Fibroblast of lung (primary cell): ENCODE data around the gene SURF1. TPM values are rescaled to one million over a fixed set of nuclear protein-coding genes. Genes with fewer than 3 reads are reported as not detected.
A peak's percentile ranks its signal among the peaks of the same experiment; 100 is the strongest.

Experiments
- DNase-seq, 2 donors: peaks; one replicate each; pipeline versions ENCODE4 v3.0.0 to v3.0.0-alpha.2; 2010; ENCODE audit warnings: low read depth in 2 of 2
- H2AFZ ChIP-seq: 2 replicates; pipeline ENCODE4 v1.5.1; 2012; ENCODE audit warnings: low read length, control low read depth, inconsistent platforms
- H3K27ac ChIP-seq: 2 replicates; pipeline ENCODE4 v1.5.1; 2011; ENCODE audit warnings: low read length, control low read depth; ENCODE audit not compliant: insufficient read depth
- H3K27me3 ChIP-seq: 2 replicates; pipeline ENCODE4 v1.5.1; 2011; ENCODE audit warnings: mild to moderate bottlenecking, low read length; ENCODE audit not compliant: control insufficient read depth, insufficient read depth
- H3K36me3 ChIP-seq: 2 replicates; pipeline ENCODE4 v1.5.1; 2011; ENCODE audit warnings: low read length; ENCODE audit not compliant: control insufficient read depth, insufficient read depth
- H3K4me1 ChIP-seq: 2 replicates; pipeline ENCODE4 v1.5.1; 2011; ENCODE audit warnings: low read length; ENCODE audit not compliant: control insufficient read depth, insufficient read depth; ENCODE audit errors: extremely low read depth
- H3K4me2 ChIP-seq: 2 replicates; pipeline ENCODE4 v1.5.1; 2011; ENCODE audit warnings: low read length, control low read depth; ENCODE audit not compliant: insufficient read depth; ENCODE audit errors: extremely low read depth
- H3K4me3 ChIP-seq, 4 experiments: fragments of 200-600 bp in 1 of 4; sonication (generic) in 1 of 4; replicated peaks in 1 of 4; 2 replicates each; pipeline ENCODE4 v1.5.1; 2011 to 2016; ENCODE audit warnings: low read length in 4 of 4, low read depth in 3 of 4, mild to moderate bottlenecking in 3 of 4, control low read depth in 2 of 4, inconsistent platforms in 1 of 4, mixed read lengths in 1 of 4; ENCODE audit not compliant: insufficient read depth in 1 of 4; ENCODE audit errors: control extremely low read depth in 1 of 4
- H3K79me2 ChIP-seq: 2 replicates; pipeline ENCODE4 v1.5.1; 2012; ENCODE audit warnings: mild to moderate bottlenecking, low read length, inconsistent platforms; ENCODE audit not compliant: control insufficient read depth, insufficient read depth
- H3K9ac ChIP-seq: 2 replicates; pipeline ENCODE4 v1.5.1; 2011; ENCODE audit warnings: mild to moderate bottlenecking, low read length, control low read depth; ENCODE audit not compliant: insufficient read depth
- H3K9me3 ChIP-seq: 2 replicates; pipeline ENCODE4 v1.5.1; 2012; ENCODE audit warnings: low read depth, low read length; ENCODE audit not compliant: control insufficient read depth, insufficient read depth
- H4K20me1 ChIP-seq: 2 replicates; pipeline ENCODE4 v1.5.1; 2011; ENCODE audit warnings: low read length; ENCODE audit not compliant: control insufficient read depth, insufficient read depth; ENCODE audit errors: extremely low read depth
- EZH2 ChIP-seq: IDR thresholded peaks from 2 replicates; pipeline ENCODE4 v1.5.1; 2012; ENCODE audit warnings: low read length, control low read depth, mild to moderate bottlenecking; ENCODE audit errors: missing control alignments
- polyA plus RNA-seq, 2 donors: library from polyadenylated mRNA; depleted of rRNA in 1 of 2; stranded (reverse) in 1 of 2; unstranded in 1 of 2; fragments of >200 nt; gene quantifications; 2 replicates each; pipeline ENCODE4 v1.2.1, GENCODE V29; 2011 to 2012; ENCODE audit warnings: missing spikeins in 1 of 2
- total RNA-seq: library from RNA; depleted of rRNA; stranded (reverse); fragments of >200 nt; gene quantifications from 2 replicates; pipeline ENCODE4 v1.2.1, GENCODE V29; 2014
- TF ChIP-seq, protein P1 (sequence below), 2 donors: IDR thresholded peaks in 1 of 2; conservative IDR thresholded peaks in 1 of 2; 1 replicate in 1 of 2; 2 replicates in 1 of 2; pipeline ENCODE4 v1.5.1; 2011 to 2012; ENCODE audit warnings: low read length in 2 of 2, control low read depth in 1 of 2, inconsistent platforms in 1 of 2, low read depth in 1 of 2, mild to moderate bottlenecking in 1 of 2

Gene SURF1
- total and polyA plus RNA-seq, 2 donors (not counting 1 experiment from before 2014, with no cell fraction given), result 27.9 to 31.7 TPM

DNA sequence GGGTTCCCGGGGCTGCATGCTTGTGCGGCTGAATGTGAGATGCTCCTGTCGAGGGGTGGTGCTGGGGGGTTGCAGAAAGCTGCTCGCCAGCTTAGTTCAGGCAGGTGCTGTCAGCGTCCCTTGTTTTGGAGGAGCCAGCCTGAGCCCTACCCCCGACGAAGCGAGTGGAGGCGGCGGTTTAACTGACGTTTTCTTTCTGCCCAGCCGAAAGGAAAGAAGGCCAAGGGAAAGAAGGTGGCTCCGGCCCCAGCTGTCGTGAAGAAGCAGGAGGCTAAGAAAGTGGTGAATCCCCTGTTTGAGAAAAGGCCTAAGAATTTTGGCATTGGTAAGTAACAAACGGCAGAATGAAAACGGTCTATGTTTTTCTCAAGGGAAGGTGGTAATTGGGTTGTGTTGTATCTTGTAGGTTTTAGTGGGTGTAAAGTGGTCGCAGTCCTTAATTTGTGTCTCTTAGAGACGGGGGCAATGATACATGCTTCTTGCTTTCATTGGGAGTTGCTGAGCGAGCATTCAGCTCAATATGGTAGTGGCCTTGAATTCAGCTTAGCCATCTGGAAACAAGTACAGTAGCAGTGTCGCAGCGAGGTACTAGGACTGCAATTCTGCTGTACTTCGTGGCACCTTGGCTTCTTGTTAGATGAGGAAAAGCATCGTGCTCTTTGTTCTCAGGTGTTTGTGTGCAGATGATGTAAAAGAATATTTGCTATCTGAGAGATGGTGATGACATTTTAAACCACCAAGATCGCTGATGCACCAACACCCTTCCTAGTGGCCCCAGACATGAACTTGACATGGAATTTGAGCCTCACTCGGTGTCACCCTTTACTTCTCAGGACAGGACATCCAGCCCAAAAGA lies 7.3 kb downstream of the SURF1 start:
- Histone ChIP-seq H3K36me3 (peaks cover 30% of the 10 kb centered on the region), H3K9ac (peak overlapping the region; percentile 97), H3K4me3 (peak overlapping the region; percentile 81 to 95 (median 92)), H3K9me3 (no peaks in the 10 kb centered on the region), H3K4me2 (peak overlapping the region; percentile 100), H3K27ac (peak overlapping the region; percentile 92), H3K4me1 (peaks cover 11% of the 10 kb centered on the region), H4K20me1 (no peaks in the 10 kb centered on the region), H3K27me3 (no peaks in the 10 kb centered on the region), H3K79me2 (peaks cover 43% of the 10 kb centered on the region), H2AFZ (no peak overlapping the region)
- no peak for DNase-seq
- TF ChIP-seq EZH2, result no peak
- TF ChIP-seq, protein P1, sequence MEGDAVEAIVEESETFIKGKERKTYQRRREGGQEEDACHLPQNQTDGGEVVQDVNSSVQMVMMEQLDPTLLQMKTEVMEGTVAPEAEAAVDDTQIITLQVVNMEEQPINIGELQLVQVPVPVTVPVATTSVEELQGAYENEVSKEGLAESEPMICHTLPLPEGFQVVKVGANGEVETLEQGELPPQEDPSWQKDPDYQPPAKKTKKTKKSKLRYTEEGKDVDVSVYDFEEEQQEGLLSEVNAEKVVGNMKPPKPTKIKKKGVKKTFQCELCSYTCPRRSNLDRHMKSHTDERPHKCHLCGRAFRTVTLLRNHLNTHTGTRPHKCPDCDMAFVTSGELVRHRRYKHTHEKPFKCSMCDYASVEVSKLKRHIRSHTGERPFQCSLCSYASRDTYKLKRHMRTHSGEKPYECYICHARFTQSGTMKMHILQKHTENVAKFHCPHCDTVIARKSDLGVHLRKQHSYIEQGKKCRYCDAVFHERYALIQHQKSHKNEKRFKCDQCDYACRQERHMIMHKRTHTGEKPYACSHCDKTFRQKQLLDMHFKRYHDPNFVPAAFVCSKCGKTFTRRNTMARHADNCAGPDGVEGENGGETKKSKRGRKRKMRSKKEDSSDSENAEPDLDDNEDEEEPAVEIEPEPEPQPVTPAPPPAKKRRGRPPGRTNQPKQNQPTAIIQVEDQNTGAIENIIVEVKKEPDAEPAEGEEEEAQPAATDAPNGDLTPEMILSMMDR (conservative IDR thresholded peaks at IDR 0.05 in 1 of 2, IDR thresholded peaks at IDR 0.05 in 1 of 2; ENCODE audit: low read depth in 1 of 2, low read length in 2 of 2), result no peak

DNA sequence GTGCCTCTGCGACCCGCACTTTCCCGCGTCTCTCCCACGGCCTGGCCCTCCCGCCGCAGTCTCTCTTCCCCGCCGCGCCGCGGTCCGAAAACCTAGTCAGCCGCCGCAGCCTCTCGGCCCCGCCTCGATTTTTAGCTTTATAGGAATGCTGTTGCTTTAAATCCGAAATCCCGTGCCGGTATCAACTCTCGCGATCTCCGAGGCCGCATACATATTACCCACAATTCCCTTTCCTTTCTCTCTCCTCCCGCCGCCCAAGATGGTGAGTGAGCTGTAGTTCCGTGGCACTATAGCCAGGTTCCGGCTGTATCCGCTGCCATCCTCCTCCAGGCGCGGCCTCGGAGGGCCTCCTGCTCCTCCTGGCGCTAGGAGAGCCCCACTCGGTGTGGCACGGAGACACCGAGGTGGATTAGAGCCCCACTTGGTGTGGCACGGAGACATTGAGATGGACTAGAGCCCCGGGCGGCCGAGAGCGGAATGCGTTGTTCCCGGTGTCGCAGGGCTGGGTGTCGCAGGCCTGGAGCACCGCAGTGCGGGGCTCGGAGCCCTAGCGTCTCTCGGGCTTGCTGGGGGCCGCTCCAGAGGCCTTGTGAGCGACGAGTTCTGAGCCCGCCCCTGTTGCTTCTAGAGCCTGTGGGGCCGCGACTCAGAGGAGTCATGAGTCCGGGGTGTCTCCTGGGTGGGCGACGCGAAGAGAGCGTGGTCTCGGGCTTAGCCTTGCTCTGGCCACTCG lies 8.1 kb downstream of the SURF1 start, which contains the start of the genes MED22 and RPL7A:
TSS of gene MED22 (minus strand) at position 147 of the 733 bp plus-strand sequence. CDS start 1,469 bp downstream, outside the sequence.
TSS of gene RPL7A (plus strand) at position 234 of the 733 bp plus-strand sequence. CDS start at position 260, 26 bp downstream.
- DNase-seq, result peak; percentile 93 to 98
- TF ChIP-seq, protein P1 (conservative IDR thresholded peaks at IDR 0.05 in 1 of 2, IDR thresholded peaks at IDR 0.05 in 1 of 2; ENCODE audit: low read depth in 1 of 2, low read length in 2 of 2), result no peak
- TF ChIP-seq EZH2, result no peak
- Histone ChIP-seq H3K9me3 (no peaks in the 10 kb centered on the region), H4K20me1 (no peaks in the 10 kb centered on the region), H3K4me1 (peaks cover 11% of the 10 kb centered on the region), H2AFZ (no peak within 1 kb of the TSS), H3K36me3 (peaks cover 35% of the 10 kb centered on the region), H3K4me2 (peak within 1 kb of the TSS; percentile 100), H3K27me3 (no peaks in the 10 kb centered on the region), H3K9ac (peak within 1 kb of the TSS; percentile 97), H3K27ac (peak within 1 kb of the TSS; percentile 92), H3K79me2 (peaks cover 43% of the 10 kb centered on the region), H3K4me3 (peak within 1 kb of the TSS; percentile 81 to 95 (median 92))

DNA sequence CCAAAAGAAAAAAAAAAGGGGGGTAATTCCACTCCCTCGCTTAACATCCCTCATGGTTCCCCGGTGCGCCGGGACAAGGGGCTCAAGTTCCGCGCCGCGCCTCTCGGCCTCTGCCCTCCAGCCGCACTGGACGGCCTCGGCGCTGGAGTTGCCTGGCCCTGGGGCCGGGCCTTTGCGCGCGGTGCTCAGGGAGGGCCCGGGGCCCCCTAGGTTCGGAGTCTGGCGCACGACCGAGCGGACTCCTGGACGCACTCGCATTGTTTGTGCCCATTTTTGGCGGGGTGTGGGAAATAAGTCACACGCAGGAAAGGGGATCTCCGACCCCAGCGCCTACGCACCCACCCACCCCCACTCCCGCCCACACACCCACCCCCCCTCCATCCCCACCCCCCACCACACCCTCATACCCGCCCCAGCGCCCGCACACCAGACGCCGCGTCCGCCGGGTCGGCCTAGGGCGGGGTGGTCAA lies 8.7 kb downstream of the SURF1 start:
- H3K36me3 ChIP-seq, result peaks cover 37% of the 10 kb centered on the region
- H3K79me2 ChIP-seq, result peaks cover 43% of the 10 kb centered on the region
- H3K27ac ChIP-seq, result peak overlapping the region; percentile 66
- H3K4me3 ChIP-seq, result peak overlapping the region; percentile 81 to 95 (median 92)
- H4K20me1 ChIP-seq, result no peaks in the 10 kb centered on the region
- no peak overlapping the region for H2AFZ ChIP-seq
- no peaks in the 10 kb centered on the region for H3K9me3 ChIP-seq
- peak overlapping the region; percentile 85 for H3K4me2 ChIP-seq
- H3K4me1 ChIP-seq, result peaks cover 11% of the 10 kb centered on the region
- no peak for TF ChIP-seq EZH2
- TF ChIP-seq, protein P1 (conservative IDR thresholded peaks at IDR 0.05 in 1 of 2, IDR thresholded peaks at IDR 0.05 in 1 of 2; ENCODE audit: low read depth in 1 of 2, low read length in 2 of 2), result no peak
- no peaks in the 10 kb centered on the region for H3K27me3 ChIP-seq
- DNase-seq, result peak in 1 of 2 donors; percentile 30
- H3K9ac ChIP-seq, result peak overlapping the region; percentile 74
